ENCODE data around the gene GRIP2.

Gene GRIP2

DNA sequence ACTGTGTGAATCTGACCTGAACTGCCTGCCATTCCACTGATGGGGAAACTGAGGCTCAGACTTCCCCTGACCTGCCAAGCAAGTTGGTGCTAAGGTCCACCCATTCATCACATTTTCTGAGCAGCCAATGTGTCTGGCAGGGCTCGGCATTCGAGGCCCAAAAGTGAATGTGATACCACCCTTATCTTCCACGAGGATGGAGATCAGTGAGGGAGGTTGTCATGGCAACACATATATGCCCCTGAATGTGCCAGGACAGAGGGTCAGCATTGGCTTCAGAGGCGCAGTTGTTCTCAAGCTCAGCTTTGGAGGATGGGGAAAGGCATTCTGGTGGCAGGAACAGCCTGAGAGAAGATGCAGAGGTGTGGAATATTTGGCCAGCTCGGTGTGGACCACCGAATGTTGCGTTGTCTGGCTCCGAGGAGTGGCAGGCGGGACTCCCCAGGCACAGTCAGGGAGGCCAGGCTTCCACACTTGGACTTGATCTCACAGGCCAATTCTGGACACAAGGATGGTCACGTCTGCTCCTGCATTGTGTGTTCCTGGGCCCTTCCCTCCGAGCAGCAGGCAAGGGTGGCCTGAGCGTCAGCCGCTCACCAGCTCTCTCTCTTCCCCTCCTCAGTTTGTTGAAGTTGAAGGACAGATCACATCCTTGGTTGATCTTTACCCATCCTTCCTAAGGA lies 63.4 kb downstream of the GRIP2 start:
- CTCF ChIA-PET = interaction anchor here (0.5 to 1.1 kb wide), 3 partner anchors 8 to 273 kb away, joined by 3 to 6 read pairs (median 3); no protein-coding TSS in a partner anchor

DNA sequence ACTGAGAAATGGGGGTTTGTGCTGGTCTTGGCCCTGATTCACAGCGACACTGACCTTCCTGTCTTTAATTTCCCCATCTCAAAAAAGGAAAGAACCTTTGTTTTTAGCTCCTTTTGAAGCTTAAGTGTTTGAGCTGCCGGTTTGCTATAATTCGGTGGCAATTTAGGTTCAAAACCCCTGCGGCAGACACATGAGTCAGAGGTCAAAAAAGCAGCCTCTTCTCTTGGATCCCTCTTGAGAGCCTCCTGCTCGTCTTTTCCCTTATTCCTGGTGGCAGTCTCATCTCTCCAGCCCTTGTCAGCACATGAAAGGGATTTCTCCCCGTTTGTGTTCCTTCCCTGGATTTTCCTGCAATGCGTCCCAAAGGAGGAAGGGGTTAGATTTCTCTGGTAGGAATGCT lies 64.5 kb downstream of the GRIP2 start:
- no peak for DNase-seq (ENCODE audit: extremely low spot score)
- ChIA-PET CTCF (interaction anchor here (1.0 kb wide), 1 partner anchor 214 kb away, joined by 3 read pairs; no protein-coding TSS in a partner anchor), POLR2A (no interaction called here)
- no peak for TF ChIP-seq TARDBP (IDR thresholded peaks at IDR 0.05)
- TF ChIP-seq LEF1 (IDR thresholded peaks at IDR 0.05; ENCODE audit: borderline replicate concordance) = no peak
- no peak for TF ChIP-seq SUZ12 (IDR thresholded peaks at IDR 0.05)
- TF ChIP-seq FOXM1 (IDR thresholded peaks at IDR 0.05; ENCODE audit: borderline replicate concordance) = no peak
- TF ChIP-seq ELF4 (IDR thresholded peaks at IDR 0.05) = no peak

More for the DNA sequence above, 63.4 kb downstream of the GRIP2 start:
- no peak for DNase-seq (ENCODE audit: extremely low spot score)
- TF ChIP-seq TARDBP (IDR thresholded peaks at IDR 0.05) (no peak), ELF4 (IDR thresholded peaks at IDR 0.05) (no peak)
- TF ChIP-seq, protein P1, sequence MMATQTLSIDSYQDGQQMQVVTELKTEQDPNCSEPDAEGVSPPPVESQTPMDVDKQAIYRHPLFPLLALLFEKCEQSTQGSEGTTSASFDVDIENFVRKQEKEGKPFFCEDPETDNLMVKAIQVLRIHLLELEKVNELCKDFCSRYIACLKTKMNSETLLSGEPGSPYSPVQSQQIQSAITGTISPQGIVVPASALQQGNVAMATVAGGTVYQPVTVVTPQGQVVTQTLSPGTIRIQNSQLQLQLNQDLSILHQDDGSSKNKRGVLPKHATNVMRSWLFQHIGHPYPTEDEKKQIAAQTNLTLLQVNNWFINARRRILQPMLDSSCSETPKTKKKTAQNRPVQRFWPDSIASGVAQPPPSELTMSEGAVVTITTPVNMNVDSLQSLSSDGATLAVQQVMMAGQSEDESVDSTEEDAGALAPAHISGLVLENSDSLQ (IDR thresholded peaks at IDR 0.05) = no peak
- POLR2A ChIA-PET = no interaction called here

DNA sequence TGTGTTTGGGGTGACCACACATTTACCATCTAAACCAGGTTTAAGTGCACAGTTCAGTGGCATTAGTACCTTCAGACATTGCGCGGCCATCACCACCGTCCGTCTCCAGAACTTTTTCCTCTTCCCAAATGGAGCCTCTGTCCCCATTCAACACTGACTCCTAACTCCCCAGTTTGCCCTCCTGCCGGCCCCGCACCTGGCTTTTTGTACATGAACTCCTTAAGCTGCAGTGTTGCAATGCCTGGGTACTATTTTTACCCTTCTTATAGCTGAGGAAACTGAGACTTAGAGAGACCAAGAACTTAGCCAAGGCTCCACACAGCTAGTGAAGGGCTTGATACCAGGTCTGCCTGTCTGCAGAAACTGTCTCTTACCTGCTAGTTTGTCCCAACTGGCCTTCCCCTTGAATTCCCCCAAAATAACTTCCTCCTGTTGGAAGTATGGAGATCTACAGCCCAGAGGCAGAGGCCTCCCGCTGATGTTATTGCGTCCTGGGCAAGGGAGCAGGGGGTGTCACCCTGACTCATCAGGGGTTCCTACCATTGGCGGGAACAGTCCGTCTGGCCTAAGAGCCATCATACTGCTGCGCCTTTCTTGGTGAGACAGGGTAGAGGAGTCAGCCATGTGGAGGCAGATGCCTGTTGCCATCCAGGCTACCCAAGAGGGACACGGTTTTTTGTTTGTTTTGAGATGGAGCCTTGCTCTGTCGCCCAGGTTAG lies 65.6 kb downstream of the GRIP2 start:
- no peak for DNase-seq (ENCODE audit: extremely low spot score)
- CTCF ChIA-PET = no interaction called here
- no peak for TF ChIP-seq L3MBTL2 (conservative IDR thresholded peaks at IDR 0.05)
- TF ChIP-seq TARDBP (IDR thresholded peaks at IDR 0.05) = no peak
- no peak for TF ChIP-seq CTBP1 (IDR thresholded peaks at IDR 0.05; ENCODE audit: borderline replicate concordance)
- TF ChIP-seq FOXK2 (IDR thresholded peaks at IDR 0.05) = no peak
- TF ChIP-seq LEF1 (IDR thresholded peaks at IDR 0.05; ENCODE audit: borderline replicate concordance) = no peak
- no peak for TF ChIP-seq SUZ12 (IDR thresholded peaks at IDR 0.05)
- no peak for TF ChIP-seq ELF4 (IDR thresholded peaks at IDR 0.05)
- POLR2A ChIA-PET = no interaction called here

DNA sequence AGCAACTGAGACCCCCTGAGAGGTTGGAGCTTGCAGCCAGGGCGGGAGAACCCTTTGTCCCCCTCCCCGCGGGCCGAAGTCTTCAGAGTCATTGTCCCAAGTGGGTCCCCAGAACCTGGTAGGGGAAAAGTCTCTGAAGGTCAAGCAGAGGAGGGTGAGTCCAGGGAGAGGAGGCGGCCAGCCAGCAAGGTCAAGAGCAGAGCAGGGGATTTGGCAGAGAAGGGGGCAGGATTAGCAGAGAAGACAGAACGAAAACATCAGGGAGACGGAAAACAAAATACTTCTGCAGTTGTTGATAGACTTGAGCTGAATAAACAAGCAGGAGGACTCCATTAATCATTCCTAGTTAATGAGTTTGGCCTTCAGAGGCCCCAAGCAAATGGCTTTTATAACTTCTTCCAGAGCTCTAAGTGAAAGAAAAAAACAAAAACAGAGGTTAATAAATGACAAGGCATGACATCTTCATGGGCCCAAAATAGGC lies 66.7 kb downstream of the GRIP2 start:
- CTCF ChIA-PET = no interaction called here
- POLR2A ChIA-PET = no interaction called here
- TF ChIP-seq FOXK2 (IDR thresholded peaks at IDR 0.05) (no peak), FOXM1 (IDR thresholded peaks at IDR 0.05; ENCODE audit: borderline replicate concordance) (no peak), SP1 (IDR thresholded peaks at IDR 0.05) (no peak)
- DNase-seq (ENCODE audit: extremely low spot score) = no peak

DNA sequence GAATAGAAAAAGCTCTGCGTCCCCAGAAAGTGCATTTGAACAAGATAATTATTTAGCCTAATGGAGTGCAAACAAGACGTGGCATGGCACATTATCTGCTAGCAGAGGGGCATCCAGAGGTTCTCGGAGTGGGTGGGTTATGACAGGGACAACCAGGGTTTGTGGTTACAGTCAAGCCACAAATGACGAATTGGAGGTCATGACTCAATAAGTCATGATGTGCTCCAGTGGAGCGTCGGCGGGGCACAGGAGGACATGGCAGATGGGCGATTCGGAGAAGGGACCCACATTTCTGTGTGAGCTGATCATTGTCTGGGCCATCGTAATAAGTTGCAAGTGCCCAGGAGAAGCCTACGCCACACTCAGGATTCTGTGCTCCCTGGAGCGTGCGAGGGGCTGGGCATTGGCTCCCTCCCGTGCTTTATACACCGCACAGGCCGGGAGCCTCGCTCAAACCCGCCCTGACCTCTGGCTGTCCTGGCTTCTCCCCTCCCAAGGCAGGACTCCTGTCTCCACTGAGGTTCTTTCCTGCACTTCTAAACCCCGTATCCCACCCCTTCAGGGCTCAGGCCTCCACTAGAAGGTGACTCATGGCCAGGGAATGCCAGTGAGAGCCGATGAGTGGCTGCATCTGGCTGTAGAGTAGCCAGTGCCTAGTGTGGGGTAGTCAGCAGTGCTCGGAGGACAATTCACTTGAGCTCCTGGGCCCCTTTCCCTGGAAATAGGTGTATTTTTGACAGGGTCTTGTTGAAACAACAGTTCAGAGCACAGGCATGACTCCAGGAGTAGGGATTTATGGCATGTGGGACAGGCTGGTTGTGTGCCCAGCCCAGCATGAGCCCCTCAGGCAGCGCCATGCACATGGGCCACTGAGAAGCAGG lies 67.4 kb downstream of the GRIP2 start:
- no peak for DNase-seq (ENCODE audit: extremely low spot score)
- TF ChIP-seq CTBP1 (IDR thresholded peaks at IDR 0.05; ENCODE audit: borderline replicate concordance) (no peak), L3MBTL2 (conservative IDR thresholded peaks at IDR 0.05) (no peak), ELF4 (IDR thresholded peaks at IDR 0.05) (no peak), FOXK2 (IDR thresholded peaks at IDR 0.05) (no peak), ARNT (IDR thresholded peaks at IDR 0.05) (no peak), FOXA1 (IDR thresholded peaks at IDR 0.05) (no peak), ZNF384 (IDR thresholded peaks at IDR 0.05) (no peak), NFRKB (IDR thresholded peaks at IDR 0.05) (no peak), SUZ12 (IDR thresholded peaks at IDR 0.05) (no peak), LEF1 (IDR thresholded peaks at IDR 0.05; ENCODE audit: borderline replicate concordance) (no peak), TARDBP (IDR thresholded peaks at IDR 0.05) (no peak), BHLHE40 (IDR thresholded peaks at IDR 0.05; ENCODE audit: borderline replicate concordance) (no peak), SP1 (IDR thresholded peaks at IDR 0.05) (no peak), FOXM1 (IDR thresholded peaks at IDR 0.05; ENCODE audit: borderline replicate concordance) (no peak), HDGF (IDR thresholded peaks at IDR 0.05; ENCODE audit: borderline replicate concordance) (no peak)
- TF ChIP-seq, protein P1 (IDR thresholded peaks at IDR 0.05) = no peak
- ChIA-PET CTCF (no interaction called here), POLR2A (no interaction called here)

DNA sequence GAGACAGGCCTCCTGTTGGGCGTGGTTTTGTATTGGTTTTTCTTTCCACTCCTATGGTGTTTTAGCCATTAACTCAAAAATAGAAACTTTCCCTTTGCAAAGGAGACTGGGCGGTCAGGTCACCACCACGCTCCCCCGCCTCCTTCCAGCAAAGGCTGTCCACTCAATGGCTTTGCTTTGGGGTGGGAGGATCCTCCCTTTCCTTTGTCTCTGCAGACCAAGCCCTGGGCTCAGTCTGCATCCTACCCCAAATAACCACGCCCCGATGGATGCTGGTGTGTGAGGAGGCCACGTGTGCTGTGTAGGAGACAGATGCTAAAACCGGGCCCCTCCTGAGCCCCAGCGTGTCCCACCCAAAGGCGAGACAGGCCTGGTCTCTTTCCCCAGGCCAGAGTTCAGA lies 68.5 kb downstream of the GRIP2 start:
- CTCF ChIA-PET = no interaction called here
- POLR2A ChIA-PET = no interaction called here
- no peak for DNase-seq (ENCODE audit: extremely low spot score)
- TF ChIP-seq BHLHE40 (IDR thresholded peaks at IDR 0.05; ENCODE audit: borderline replicate concordance) = no peak
- TF ChIP-seq ZNF384 (IDR thresholded peaks at IDR 0.05) = no peak
- TF ChIP-seq ELF4 (IDR thresholded peaks at IDR 0.05) = no peak
- no peak for TF ChIP-seq HDGF (IDR thresholded peaks at IDR 0.05; ENCODE audit: borderline replicate concordance)
- TF ChIP-seq, protein P1 (IDR thresholded peaks at IDR 0.05) = no peak
- TF ChIP-seq SUZ12 (IDR thresholded peaks at IDR 0.05) = no peak
- no peak for TF ChIP-seq CTBP1 (IDR thresholded peaks at IDR 0.05; ENCODE audit: borderline replicate concordance)
- TF ChIP-seq FOXK2 (IDR thresholded peaks at IDR 0.05) = no peak
- TF ChIP-seq SP1 (IDR thresholded peaks at IDR 0.05) = no peak
- TF ChIP-seq NFRKB (IDR thresholded peaks at IDR 0.05) = no peak
- TF ChIP-seq L3MBTL2 (conservative IDR thresholded peaks at IDR 0.05) = no peak
- no peak for TF ChIP-seq FOXM1 (IDR thresholded peaks at IDR 0.05; ENCODE audit: borderline replicate concordance)
- no peak for TF ChIP-seq TARDBP (IDR thresholded peaks at IDR 0.05)
- no peak for TF ChIP-seq LEF1 (IDR thresholded peaks at IDR 0.05; ENCODE audit: borderline replicate concordance)
- no peak for TF ChIP-seq ARNT (IDR thresholded peaks at IDR 0.05)
- no peak for TF ChIP-seq FOXA1 (IDR thresholded peaks at IDR 0.05)
